DOHH2 (cell line): ENCODE data around the gene CUL3.

Experiments used
- H3F3A ChIP-seq: fragments of 200-600 bp; sonication (generic), shearing (Covaris generic); 2 replicates; pipeline ENCODE4 v1.6.0; 2016; ENCODE audit warnings: antibody characterized with exemption, mild to moderate bottlenecking; ENCODE audit not compliant: control insufficient read depth, insufficient read depth
- H3K27ac ChIP-seq: fragments of 200-600 bp; sonication (generic); 2 replicates; pipeline ENCODE4 v1.5.1; 2014; ENCODE audit warnings: low read depth, mild to moderate bottlenecking, low read length, moderate library complexity
- H3K27me3 ChIP-seq: fragments of 200-600 bp; sonication (generic); 2 replicates; pipeline ENCODE4 v1.6.1; 2014; ENCODE audit warnings: mild to moderate bottlenecking, low read length, mixed read lengths; ENCODE audit not compliant: control insufficient read depth
- H3K36me3 ChIP-seq: fragments of 200-600 bp; sonication (generic); 2 replicates; pipeline ENCODE4 v1.6.1; 2014; ENCODE audit warnings: mild to moderate bottlenecking, low read length, moderate library complexity, mixed read lengths; ENCODE audit not compliant: control insufficient read depth
- H3K4me1 ChIP-seq: fragments of 200-600 bp; sonication (generic); 2 replicates; pipeline ENCODE4 v1.6.1; 2014; ENCODE audit warnings: mild to moderate bottlenecking, low read length, mixed read lengths; ENCODE audit not compliant: control insufficient read depth
- H3K4me2 ChIP-seq: fragments of 200-600 bp; sonication (generic); 2 replicates; pipeline ENCODE4 v1.6.0; 2014; ENCODE audit warnings: mild to moderate bottlenecking, low read length, moderate library complexity
- H3K4me3 ChIP-seq: fragments of 200-600 bp; sonication (generic); 2 replicates; pipeline ENCODE4 v1.5.1; 2014; ENCODE audit warnings: mild to moderate bottlenecking, low read length, mixed read lengths
- H3K79me2 ChIP-seq: fragments of 200-600 bp; sonication (generic); 2 replicates; pipeline ENCODE4 v1.6.1; 2014; ENCODE audit warnings: mild to moderate bottlenecking, low read length, mixed read lengths; ENCODE audit not compliant: control insufficient read depth
- H3K9me2 ChIP-seq: fragments of 200-600 bp; sonication (generic); replicated peaks from 2 replicates; pipeline ENCODE4 v1.6.1; 2014; ENCODE audit warnings: mild to moderate bottlenecking, low read length, mixed read lengths; ENCODE audit not compliant: control insufficient read depth
- H3K9me3 ChIP-seq: fragments of 200-600 bp; sonication (generic); 2 replicates; pipeline ENCODE4 v1.6.1; 2014; ENCODE audit warnings: antibody characterized with exemption, low read length, mixed read lengths; ENCODE audit not compliant: control insufficient read depth, insufficient read depth
- H4K20me1 ChIP-seq: fragments of 200-600 bp; sonication (generic); 2 replicates; pipeline ENCODE4 v1.6.0; 2014; ENCODE audit warnings: low read depth, mild to moderate bottlenecking, antibody characterized with exemption, low read length, moderate library complexity; ENCODE audit not compliant: control insufficient read depth, insufficient read depth
- EZH2phosphoT487 ChIP-seq: fragments of 200-600 bp; sonication (generic); IDR thresholded peaks from 2 replicates; pipeline ENCODE4 v1.6.1; 2017; ENCODE audit warnings: borderline replicate concordance, mild to moderate bottlenecking, antibody characterized with exemption, low read length, moderate library complexity, mixed read lengths
- TF ChIP-seq, protein P1 (sequence below): fragments of 200-600 bp; sonication (generic); IDR thresholded peaks from one replicate; pipeline ENCODE4 v1.5.1; 2014; ENCODE audit warnings: antibody characterized with exemption, mild to moderate bottlenecking, low read depth, low read length; ENCODE audit not compliant: poor library complexity, severe bottlenecking

Gene CUL3

DNA sequence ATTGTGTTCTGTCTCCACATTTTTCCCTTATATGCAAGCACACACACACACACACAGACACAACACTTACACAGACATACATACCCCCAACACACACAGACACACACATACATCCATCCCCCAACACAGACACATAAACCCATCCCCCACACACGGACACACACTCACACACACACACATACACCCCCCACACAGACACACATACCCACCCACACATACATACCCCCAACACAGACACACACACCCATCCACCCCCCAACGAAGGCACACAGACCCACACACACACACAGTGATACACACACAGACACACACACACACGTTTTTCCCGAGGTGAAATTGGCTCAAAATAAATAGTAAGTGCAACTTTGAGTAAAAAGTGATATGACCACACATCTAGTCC is 41.6 kb upstream of the CUL3 start:
- Histone ChIP-seq H3K4me1 (no peaks in the 10 kb centered on the region), H4K20me1 (no peaks in the 10 kb centered on the region), H3K36me3 (no peaks in the 10 kb centered on the region), H3K79me2 (no peaks in the 10 kb centered on the region), H3K9me3 (no peaks in the 10 kb centered on the region), H3K27me3 (no peaks in the 10 kb centered on the region), H3K4me3 (no peak overlapping the region), H3K27ac (no peak overlapping the region), H3K4me2 (no peak overlapping the region), H3F3A (no peaks in the 10 kb centered on the region), H3K9me2 (no peaks in the 10 kb centered on the region)
- TF ChIP-seq, protein P1, sequence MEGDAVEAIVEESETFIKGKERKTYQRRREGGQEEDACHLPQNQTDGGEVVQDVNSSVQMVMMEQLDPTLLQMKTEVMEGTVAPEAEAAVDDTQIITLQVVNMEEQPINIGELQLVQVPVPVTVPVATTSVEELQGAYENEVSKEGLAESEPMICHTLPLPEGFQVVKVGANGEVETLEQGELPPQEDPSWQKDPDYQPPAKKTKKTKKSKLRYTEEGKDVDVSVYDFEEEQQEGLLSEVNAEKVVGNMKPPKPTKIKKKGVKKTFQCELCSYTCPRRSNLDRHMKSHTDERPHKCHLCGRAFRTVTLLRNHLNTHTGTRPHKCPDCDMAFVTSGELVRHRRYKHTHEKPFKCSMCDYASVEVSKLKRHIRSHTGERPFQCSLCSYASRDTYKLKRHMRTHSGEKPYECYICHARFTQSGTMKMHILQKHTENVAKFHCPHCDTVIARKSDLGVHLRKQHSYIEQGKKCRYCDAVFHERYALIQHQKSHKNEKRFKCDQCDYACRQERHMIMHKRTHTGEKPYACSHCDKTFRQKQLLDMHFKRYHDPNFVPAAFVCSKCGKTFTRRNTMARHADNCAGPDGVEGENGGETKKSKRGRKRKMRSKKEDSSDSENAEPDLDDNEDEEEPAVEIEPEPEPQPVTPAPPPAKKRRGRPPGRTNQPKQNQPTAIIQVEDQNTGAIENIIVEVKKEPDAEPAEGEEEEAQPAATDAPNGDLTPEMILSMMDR: no peak
- no peak for TF ChIP-seq EZH2phosphoT487

DNA sequence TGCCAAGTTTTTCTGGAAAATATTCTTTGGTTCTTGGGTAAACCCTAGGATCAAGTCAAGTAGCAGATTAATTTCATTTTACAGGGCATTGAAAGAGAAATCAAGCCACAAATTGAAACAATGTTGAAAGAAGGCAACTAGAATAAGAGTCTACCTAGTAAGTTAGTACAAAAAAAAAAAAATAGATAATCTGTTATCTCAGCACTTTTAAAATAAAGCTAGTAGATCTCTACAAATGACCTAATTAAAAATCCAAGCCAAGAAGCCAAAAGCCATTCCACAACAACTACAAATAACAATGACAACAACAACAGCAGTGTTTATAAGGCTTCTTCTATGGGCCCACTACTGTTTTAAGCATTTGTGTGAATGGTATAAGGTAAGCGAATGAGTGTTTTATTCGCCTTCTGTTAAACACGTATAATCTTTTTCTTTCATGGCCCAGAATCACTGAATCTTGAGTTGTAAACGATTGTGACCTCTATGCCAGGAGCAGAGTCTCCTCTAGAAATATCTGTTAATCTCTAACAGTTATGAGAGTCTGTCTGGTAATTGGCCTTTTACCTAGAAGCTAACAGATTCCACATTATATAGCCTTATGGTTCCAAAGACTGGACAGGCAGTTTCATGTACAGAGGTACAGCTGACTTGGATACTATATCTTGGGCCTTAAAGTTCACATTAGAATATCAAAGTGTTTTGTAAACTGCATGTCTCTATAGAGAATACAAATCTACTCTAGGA is 28.6 kb upstream of the CUL3 start:
- TF ChIP-seq EZH2phosphoT487: no peak
- TF ChIP-seq, protein P1: no peak
- Histone ChIP-seq H3K9me2 (no peaks in the 10 kb centered on the region), H3K4me3 (no peak overlapping the region), H3K27me3 (no peaks in the 10 kb centered on the region), H3K36me3 (no peaks in the 10 kb centered on the region), H3F3A (no peaks in the 10 kb centered on the region), H3K79me2 (no peaks in the 10 kb centered on the region), H3K27ac (no peak overlapping the region), H3K4me1 (no peaks in the 10 kb centered on the region), H4K20me1 (no peaks in the 10 kb centered on the region), H3K4me2 (no peak overlapping the region), H3K9me3 (no peaks in the 10 kb centered on the region)

DNA sequence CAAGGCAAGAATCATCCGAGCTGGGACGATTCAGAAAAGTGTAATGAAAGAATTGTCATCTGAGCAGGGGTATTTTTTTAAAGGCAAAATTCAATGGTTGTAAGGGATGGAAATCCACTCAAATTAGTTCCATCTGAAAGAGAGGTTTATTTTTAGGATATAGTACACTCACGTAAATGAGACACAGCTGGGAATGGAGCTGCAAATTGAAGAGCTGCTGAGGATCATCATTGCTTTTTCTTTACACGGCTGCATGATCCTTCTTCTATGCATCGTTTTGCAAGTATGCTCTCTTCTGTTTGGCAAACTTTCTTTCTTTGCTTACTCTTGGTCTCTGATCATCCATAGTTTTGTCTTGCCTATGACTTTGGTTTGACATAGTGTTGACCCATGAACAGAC is 27.4 kb upstream of the CUL3 start:
- H3K27me3 ChIP-seq: no peaks in the 10 kb centered on the region
- TF ChIP-seq, protein P1: no peak
- TF ChIP-seq EZH2phosphoT487: no peak
- no peaks in the 10 kb centered on the region for H3K36me3 ChIP-seq
- H3K79me2 ChIP-seq: no peaks in the 10 kb centered on the region
- H4K20me1 ChIP-seq: no peaks in the 10 kb centered on the region
- H3K9me3 ChIP-seq: no peaks in the 10 kb centered on the region
- no peaks in the 10 kb centered on the region for H3K9me2 ChIP-seq
- no peaks in the 10 kb centered on the region for H3K4me1 ChIP-seq
- H3K4me2 ChIP-seq: no peak overlapping the region
- H3K4me3 ChIP-seq: no peak overlapping the region
- H3K27ac ChIP-seq: no peak overlapping the region
- no peaks in the 10 kb centered on the region for H3F3A ChIP-seq
